ENCODE measurements around the gene RBM23. TPM values are rescaled to one million over a fixed set of nuclear protein-coding genes. Genes with fewer than 3 reads are reported as not detected.
A peak's percentile ranks its signal among the peaks of the same experiment; 100 is the strongest.
"Not testable (repeated sequence)": the region's sequence is repeated elsewhere in the genome, so short reads cannot be mapped to it uniquely, and the experiment has no call there.

RBM23 gene
- polyA plus RNA-seq (2012; ENCODE audit: missing spikeins): 30.0 TPM

DNA sequence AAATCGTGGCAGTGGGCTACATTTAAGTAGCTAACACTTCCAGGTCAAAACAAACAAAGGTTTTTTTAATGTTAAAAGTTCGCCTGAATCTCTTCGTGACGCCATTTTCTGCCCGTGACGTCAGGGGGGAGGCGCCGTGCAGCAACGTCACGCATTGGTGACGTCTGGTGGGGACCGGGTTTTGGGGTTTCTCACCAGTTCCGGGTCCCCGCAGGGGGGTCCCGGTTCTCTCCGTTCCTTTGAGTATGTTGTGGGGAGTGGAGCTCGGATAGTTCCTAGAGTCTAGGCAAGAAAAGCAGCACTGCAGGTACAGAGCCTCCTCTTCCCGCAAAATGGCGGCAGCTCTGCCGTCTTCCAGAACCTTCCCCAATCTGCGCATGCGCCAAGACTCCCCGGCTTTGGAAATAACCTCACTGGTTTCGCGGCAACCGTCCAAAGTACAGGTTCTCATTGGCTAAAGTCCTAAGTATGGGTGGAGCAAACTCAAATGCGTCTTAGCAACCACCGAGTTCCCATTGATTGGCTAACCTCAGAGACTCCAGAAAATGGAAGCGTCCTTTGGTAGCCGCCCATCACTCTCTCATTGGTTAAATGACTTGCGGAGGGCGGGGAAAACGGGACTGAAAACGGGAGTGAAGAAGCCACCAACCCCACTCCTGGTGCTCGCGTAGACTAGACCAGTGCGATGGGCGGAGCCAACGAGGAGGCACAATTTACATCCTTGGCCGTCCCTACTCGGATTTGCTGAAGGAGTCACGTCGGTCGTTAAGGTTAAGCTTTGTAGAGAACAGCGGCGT lies at the start of gene RBM23:
Gene RBM23 (minus strand): TSS at position 346 of the 797 bp plus-strand sequence.
- DNase-seq (ENCODE audit: insufficient read length) (peak; percentile 87), FAIRE-seq (peak; percentile 93)
- TF ChIP-seq POLR2A (IDR thresholded peaks at IDR 0.05; ENCODE audit: low read depth, low read length) (peak; percentile 81), POLR2AphosphoS5 (IDR thresholded peaks at IDR 0.05; ENCODE audit: low read depth, low read length) (peak; percentile 56; the same call in 1 of the 2 replicates), TAF1 (IDR thresholded peaks at IDR 0.05; ENCODE audit: borderline replicate concordance, low read depth, low read length) (peak; percentile 50; the same call in 1 of the 2 replicates)

DNA sequence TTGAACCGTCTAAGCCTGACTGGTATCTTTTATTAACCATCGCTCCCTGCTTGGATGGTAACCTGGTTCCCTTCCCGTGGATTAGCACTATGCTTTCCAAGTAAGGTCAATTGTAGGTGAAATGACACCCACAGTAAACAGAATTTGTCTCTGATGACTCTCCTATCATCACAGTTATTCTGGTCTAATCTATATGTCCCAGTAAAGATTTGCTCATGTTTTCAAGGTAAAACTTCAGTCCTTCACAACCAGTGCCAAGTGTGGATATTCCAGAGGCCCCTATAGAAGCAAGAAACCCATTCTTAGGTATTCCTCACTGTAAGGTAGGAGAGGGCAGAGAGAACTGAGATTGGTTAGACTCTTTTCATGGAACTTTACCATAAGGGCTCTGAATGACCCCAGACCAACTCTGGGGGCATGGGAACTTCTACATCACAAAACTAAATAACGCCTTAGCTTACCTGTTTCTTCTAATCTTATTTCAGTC lies 47.9 kb upstream of the RBM23 start:
- no peak for DNase-seq (ENCODE audit: insufficient read length)
- FAIRE-seq: no peak
- TF ChIP-seq POLR2A (IDR thresholded peaks at IDR 0.05; ENCODE audit: low read depth, low read length) (no peak), TAF1 (IDR thresholded peaks at IDR 0.05; ENCODE audit: borderline replicate concordance, low read depth, low read length) (no peak), POLR2AphosphoS5 (IDR thresholded peaks at IDR 0.05; ENCODE audit: low read depth, low read length) (no peak)

DNA sequence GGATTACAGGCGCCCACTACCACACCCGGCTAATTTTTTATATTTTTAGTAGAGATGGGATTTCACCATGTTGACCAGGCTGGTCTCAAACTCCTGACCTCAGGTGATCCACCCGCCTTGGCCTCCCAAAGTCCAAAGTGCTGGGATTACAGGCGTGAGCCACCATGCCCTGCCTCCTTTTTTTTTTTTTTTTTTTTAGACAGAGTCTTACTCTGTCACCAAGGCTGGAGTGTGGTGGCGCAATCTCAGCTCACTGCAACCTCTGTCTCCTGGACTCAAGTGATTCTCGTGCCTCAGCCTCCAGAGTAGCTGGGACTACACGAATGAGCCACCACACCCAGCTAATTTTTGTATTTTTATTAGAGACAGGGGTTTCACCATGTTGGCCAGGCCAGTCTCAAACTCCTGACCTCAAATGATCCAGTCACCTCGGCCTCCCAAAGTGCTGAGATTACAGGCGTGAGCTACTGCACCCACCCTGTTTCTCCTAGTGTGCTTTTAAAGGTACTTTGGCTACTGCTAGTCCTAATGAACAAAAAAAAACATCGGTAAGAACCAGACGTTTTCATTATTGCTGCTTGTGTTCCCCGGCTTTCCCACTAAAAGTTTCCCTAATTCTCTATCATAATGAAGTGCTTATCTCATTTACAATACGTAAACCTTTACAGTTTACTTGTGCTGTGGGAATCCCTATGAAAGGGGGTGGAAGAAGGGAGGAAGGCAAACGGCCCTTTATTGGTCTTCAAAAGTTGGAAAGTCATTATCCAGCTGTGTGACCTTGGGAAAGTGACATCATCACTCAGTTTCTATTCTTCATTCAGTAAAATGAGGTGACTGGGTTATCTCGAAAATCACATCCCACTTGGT lies 47.2 kb upstream of the RBM23 start:
- DNase-seq (ENCODE audit: insufficient read length); FAIRE-seq: not testable (repeated sequence)

DNA sequence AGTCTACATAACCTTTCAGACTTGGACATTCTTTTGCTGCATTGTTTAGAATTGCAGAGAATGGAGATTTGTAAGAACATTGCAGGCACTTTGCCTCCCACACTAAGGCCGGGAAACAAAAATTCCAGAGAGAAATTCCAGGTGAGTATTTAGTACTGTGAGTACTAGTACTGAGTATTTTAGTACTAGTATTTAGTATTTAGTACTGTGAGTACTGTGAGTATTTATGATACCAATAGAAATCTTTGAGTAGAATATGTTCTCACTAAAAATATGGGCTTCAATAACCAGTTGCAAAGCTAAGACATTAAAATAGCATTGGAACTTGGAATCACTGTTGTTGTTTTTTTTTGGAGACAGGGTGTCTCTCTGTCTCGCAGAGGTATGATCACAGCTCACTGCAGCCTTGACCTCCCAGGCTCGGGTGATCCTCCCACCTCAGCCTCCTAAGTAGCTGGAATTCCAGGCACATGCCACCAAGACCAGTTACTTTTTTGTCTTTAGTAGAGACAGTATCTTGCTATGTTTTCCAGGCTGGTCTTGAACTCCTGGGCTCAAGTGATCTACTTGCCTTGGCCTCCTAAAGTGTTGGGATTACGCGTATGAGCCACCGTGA lies 43.2 kb upstream of the RBM23 start:
- DNase-seq (ENCODE audit: insufficient read length) (no peak), FAIRE-seq (no peak)
- TF ChIP-seq POLR2AphosphoS5 (IDR thresholded peaks at IDR 0.05; ENCODE audit: low read depth, low read length) (no peak), POLR2A (IDR thresholded peaks at IDR 0.05; ENCODE audit: low read depth, low read length) (no peak), TAF1 (IDR thresholded peaks at IDR 0.05; ENCODE audit: borderline replicate concordance, low read depth, low read length) (no peak)

DNA sequence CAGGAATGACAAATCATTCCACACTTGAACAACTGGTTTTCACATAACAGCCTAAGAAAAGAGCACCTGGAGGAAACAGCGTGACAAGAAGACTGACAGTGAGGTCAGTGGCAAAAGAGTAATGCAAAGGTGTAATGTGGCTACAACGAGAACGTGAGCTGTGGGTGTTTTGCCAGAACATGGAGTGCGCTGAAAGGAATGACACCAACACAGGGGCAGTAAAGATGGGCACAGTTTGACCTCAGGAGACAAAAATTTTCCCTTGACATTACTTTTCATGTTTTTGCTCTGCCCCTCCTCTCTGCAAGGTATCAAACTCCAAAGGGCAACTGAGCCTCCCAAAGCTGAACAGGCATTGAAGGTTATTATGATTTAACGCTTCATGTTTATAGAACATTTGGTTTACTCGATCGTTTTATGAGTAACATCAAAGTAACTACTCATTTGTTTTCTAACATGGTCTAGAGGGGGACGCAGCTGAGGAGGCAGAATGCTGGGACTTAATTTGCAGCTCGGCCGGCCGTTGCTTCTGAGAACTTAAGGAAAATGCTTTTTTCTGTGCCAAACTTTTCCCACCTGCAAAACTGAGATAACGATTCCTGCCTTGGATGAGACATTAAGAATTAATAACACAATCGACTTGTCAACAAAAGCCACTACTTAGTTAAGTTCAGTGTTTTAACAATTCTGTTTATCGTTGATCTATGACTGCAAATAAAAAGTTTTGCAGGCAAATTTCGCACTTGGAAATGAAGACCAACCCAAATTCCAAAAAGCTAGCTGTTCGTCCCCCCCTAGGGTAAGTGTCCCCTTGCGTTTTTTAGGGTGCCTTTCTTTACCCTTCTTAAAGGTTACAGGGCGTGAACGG lies 37.0 kb upstream of the RBM23 start:
- DNase-seq (ENCODE audit: insufficient read length) (no peak), FAIRE-seq (no peak)
- TF ChIP-seq TAF1 (IDR thresholded peaks at IDR 0.05; ENCODE audit: borderline replicate concordance, low read depth, low read length): no peak
- no peak for TF ChIP-seq POLR2A (IDR thresholded peaks at IDR 0.05; ENCODE audit: low read depth, low read length)
- TF ChIP-seq POLR2AphosphoS5 (IDR thresholded peaks at IDR 0.05; ENCODE audit: low read depth, low read length): no peak

DNA sequence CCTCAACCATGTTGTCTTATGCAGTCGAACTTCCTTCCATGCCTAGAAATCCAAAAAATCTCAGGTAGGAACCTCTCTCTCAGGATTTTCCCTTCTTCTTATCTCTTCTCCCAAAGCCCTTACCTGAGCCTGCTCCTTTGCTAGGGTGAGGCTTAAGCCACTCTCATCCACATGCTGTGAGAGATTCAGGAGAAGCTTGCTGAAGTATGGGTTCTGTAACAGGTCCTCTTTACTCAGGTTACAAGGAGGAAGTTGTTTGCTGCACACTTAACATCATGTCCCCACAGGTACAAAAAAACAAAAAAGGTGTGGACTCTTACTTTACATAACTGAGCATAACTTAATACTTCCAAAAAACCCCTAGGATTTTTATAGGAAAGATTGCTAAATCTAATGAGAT lies 33.5 kb upstream of the RBM23 start:
- TF ChIP-seq POLR2AphosphoS5 (IDR thresholded peaks at IDR 0.05; ENCODE audit: low read depth, low read length) (no peak), TAF1 (IDR thresholded peaks at IDR 0.05; ENCODE audit: borderline replicate concordance, low read depth, low read length) (no peak), POLR2A (IDR thresholded peaks at IDR 0.05; ENCODE audit: low read depth, low read length) (no peak)
- FAIRE-seq (no peak), DNase-seq (ENCODE audit: insufficient read length) (no peak)

DNA sequence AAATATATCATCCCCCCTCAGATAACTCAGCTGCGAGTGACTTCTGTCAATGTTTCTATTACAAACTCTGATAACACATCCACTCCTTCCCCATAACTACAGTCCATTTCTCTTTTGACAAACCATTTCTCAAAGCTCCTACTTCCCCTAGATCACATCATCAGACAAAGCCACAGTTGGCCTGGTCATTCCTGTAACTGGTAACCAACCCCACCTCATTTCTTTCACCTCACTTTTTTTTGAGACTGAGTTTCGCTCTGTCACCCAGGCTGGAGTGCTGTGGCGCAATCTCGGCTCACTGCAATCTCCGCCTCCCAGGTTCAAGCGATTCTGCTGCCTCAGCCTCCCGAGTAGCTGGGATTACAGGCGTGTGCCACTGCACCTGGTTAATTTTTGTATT lies 32.8 kb upstream of the RBM23 start:
- not testable (repeated sequence) for FAIRE-seq; DNase-seq (ENCODE audit: insufficient read length)

DNA sequence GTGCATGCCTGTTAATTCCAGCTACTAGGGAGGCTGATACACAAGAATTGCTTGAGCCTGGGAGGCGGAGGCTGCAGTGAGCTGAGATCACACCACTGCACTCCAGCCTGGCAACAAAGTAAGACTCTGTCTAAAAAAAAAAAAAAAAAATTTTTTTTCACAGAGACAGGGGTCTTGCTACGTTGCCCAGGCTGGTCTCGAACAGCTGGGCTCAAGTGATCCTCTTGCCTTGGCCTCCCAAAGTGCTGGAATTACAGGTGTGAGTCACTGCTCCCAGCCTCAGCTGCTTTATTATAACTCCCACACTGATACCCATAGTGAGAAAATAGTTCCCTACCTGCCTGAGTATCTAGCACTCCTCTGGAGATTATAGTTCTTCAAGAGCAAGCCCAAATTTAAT lies 26.7 kb upstream of the RBM23 start:
- no peak for FAIRE-seq
- TF ChIP-seq TAF1 (IDR thresholded peaks at IDR 0.05; ENCODE audit: borderline replicate concordance, low read depth, low read length) (no peak), POLR2A (IDR thresholded peaks at IDR 0.05; ENCODE audit: low read depth, low read length) (no peak), POLR2AphosphoS5 (IDR thresholded peaks at IDR 0.05; ENCODE audit: low read depth, low read length) (no peak)
- no peak for DNase-seq (ENCODE audit: insufficient read length)

DNA sequence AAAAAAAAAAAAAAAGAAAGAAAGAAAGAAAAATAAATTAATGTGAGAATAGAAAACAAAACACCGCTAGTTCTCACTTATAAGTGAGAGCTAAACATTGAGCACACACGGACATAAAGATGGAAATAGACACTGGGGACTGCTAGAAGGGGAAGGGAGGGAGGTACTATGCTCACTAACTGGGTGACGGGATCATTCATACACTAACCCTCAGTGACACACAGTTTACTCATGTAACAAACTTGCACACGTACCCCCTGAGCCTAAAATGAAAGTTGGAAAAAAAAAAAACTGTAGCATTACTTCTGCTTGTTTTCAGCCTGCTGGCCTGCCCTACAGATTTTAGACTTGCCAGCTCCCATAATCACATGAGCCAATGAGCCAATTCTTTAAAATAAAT lies 20.7 kb upstream of the RBM23 start:
- DNase-seq (ENCODE audit: insufficient read length): no peak
- no peak for FAIRE-seq
- TF ChIP-seq POLR2AphosphoS5 (IDR thresholded peaks at IDR 0.05; ENCODE audit: low read depth, low read length) (no peak), POLR2A (IDR thresholded peaks at IDR 0.05; ENCODE audit: low read depth, low read length) (no peak)

DNA sequence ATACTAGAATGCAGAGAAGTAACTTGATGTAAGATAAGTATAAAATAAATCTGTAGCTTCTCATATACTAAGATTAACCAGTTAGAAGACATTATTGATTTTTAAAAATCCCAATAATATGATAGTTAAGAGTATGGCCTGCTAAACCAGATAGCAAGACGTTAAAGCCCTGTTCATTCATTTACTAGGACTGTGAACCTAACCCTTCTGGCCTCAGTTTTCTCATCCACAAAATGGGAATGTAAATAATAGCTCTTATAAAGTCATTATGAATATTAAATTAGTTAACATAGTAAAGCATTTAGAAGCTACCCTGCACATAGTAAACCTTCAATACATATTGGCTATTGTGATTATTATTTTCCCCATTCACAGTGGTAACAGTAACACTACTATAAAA lies 16.2 kb upstream of the RBM23 start:
- FAIRE-seq: no peak

DNA sequence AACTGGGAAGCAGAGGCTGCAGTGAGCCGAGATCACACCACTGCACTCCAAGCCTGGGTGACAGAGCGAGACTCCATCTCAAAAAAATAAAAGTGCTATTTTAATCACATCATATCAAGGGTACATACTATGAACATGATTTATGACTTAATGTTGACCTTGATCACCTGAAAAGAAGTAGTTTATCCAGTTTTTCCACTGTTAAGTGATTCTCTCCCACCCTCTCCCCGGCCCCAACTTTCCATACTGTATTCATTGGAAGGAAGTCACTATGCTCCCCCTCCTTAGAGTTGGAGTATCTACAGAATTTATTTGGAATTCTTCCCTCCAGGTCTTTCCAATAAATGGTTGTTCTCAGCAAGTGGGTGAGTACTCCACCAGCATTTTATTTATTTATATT lies 13.2 kb upstream of the RBM23 start:
- TF ChIP-seq TAF1 (IDR thresholded peaks at IDR 0.05; ENCODE audit: borderline replicate concordance, low read depth, low read length) (no peak), POLR2AphosphoS5 (IDR thresholded peaks at IDR 0.05; ENCODE audit: low read depth, low read length) (no peak), POLR2A (IDR thresholded peaks at IDR 0.05; ENCODE audit: low read depth, low read length) (no peak)
- DNase-seq (ENCODE audit: insufficient read length): no peak
- FAIRE-seq: no peak

More for the DNA sequence above, 16.2 kb upstream of the RBM23 start:
- DNase-seq (ENCODE audit: insufficient read length): no peak
- TF ChIP-seq POLR2AphosphoS5 (IDR thresholded peaks at IDR 0.05; ENCODE audit: low read depth, low read length) (no peak), POLR2A (IDR thresholded peaks at IDR 0.05; ENCODE audit: low read depth, low read length) (no peak), TAF1 (IDR thresholded peaks at IDR 0.05; ENCODE audit: borderline replicate concordance, low read depth, low read length) (no peak)
